OCI-LY1 (cell line): Measurements from ENCODE around the gene GAMT.

Experiments
- CTCF ChIP-seq: fragments of 200-600 bp; sonication (generic), shearing (Covaris generic); IDR thresholded peaks from 2 replicates; pipeline ENCODE4 v1.5.1; 2017; ENCODE audit warnings: mild to moderate bottlenecking, antibody characterized with exemption, low read length, moderate library complexity, mixed read lengths
- EZH2 ChIP-seq: fragments of 200-600 bp; sonication (generic), shearing (Covaris generic); IDR thresholded peaks from 2 replicates; pipeline ENCODE4 v1.8.0; 2017; ENCODE audit warnings: borderline replicate concordance, mixed run types, mild to moderate bottlenecking, antibody characterized with exemption, low read length, moderate library complexity, mixed read lengths

GRCh38 chr19:1396019-1396767 lies 5.1 kb downstream of the GAMT start:
- TF ChIP-seq CTCF (no peak), EZH2 (no peak)
